ENCODE data around the gene SARNP.

- TF ChIP-seq, protein P1, sequence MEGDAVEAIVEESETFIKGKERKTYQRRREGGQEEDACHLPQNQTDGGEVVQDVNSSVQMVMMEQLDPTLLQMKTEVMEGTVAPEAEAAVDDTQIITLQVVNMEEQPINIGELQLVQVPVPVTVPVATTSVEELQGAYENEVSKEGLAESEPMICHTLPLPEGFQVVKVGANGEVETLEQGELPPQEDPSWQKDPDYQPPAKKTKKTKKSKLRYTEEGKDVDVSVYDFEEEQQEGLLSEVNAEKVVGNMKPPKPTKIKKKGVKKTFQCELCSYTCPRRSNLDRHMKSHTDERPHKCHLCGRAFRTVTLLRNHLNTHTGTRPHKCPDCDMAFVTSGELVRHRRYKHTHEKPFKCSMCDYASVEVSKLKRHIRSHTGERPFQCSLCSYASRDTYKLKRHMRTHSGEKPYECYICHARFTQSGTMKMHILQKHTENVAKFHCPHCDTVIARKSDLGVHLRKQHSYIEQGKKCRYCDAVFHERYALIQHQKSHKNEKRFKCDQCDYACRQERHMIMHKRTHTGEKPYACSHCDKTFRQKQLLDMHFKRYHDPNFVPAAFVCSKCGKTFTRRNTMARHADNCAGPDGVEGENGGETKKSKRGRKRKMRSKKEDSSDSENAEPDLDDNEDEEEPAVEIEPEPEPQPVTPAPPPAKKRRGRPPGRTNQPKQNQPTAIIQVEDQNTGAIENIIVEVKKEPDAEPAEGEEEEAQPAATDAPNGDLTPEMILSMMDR (IDR thresholded peaks at IDR 0.05): no peak
- TF ChIP-seq POLR2A (IDR thresholded peaks at IDR 0.05): no peak
These were observed 33.4 kb upstream of the SARNP start for GRCh38 chr12:55850893-55851292.
